ENCODE results near the gene NEXMIF. TPM values are rescaled to one million over a fixed set of nuclear protein-coding genes. Genes with fewer than 3 reads are reported as not detected.
"Not testable (repeated sequence)": the region's sequence is repeated elsewhere in the genome, so short reads cannot be mapped to it uniquely, and the experiment has no call there.

The NEXMIF gene
- total RNA-seq: 0.87 TPM
- long read RNA-seq: 0 reads

DNA sequence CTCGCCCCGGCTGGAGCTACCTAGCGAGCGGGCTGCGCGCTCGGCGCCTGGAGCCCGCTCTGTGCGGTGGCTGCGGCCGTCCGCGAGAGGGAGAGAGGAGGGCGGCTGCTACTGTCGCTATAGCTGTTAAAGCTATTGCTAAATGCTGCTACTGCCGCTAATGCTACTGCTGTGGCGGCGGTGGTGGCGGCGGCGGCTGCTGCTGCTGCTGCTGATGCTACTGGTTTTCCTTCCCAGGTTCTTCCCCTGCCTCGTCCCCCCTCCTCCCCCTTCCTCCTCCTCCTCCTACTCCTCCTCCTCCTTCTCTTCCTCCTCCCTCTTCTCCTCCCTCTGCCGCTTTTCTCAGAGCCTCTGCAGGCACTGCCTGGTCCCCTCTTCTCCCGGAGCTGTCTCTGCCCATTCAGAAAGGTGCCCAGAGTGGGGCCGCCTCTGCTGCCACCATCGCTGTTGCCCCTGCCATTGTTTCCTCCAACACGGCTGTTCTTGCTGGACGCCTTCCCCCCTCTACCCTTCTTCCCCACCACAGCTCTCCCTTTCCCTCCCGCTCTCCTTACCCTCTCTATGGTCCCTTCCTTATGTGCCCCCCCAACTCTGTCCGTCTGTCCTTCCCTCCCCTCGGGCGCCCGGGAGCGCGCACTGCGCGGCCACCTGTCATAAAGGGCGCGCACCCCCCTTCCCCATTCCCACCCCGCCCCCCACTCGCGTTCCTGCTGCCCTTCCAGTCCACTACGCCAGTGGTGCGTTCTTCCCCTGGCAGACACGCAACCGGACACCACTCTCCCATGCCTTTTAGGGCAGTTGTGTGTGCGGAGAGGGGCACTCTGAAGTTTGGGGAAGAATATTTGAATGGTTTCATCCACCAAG is at the start of gene NEXMIF:
NEXMIF (minus strand) TSS at position 228 of the 864 bp plus-strand sequence.
- Histone ChIP-seq H3K4me1 (no peaks in the 10 kb centered on the region), H3K27me3 (no peaks in the 10 kb centered on the region), H3K4me3 (peak within 1 kb of the TSS; percentile 41), H3K36me3 (no peaks in the 10 kb centered on the region), H3K9me3 (no peaks in the 10 kb centered on the region), H3K27ac (no peak within 1 kb of the TSS)
- intact Hi-C loops (cut with DNase I): no loop called here
- DNase-seq (no peak), ATAC-seq (peak; percentile 88)
- TF ChIP-seq, protein P1, sequence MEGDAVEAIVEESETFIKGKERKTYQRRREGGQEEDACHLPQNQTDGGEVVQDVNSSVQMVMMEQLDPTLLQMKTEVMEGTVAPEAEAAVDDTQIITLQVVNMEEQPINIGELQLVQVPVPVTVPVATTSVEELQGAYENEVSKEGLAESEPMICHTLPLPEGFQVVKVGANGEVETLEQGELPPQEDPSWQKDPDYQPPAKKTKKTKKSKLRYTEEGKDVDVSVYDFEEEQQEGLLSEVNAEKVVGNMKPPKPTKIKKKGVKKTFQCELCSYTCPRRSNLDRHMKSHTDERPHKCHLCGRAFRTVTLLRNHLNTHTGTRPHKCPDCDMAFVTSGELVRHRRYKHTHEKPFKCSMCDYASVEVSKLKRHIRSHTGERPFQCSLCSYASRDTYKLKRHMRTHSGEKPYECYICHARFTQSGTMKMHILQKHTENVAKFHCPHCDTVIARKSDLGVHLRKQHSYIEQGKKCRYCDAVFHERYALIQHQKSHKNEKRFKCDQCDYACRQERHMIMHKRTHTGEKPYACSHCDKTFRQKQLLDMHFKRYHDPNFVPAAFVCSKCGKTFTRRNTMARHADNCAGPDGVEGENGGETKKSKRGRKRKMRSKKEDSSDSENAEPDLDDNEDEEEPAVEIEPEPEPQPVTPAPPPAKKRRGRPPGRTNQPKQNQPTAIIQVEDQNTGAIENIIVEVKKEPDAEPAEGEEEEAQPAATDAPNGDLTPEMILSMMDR (IDR thresholded peaks at IDR 0.05): peak; percentile 19

DNA sequence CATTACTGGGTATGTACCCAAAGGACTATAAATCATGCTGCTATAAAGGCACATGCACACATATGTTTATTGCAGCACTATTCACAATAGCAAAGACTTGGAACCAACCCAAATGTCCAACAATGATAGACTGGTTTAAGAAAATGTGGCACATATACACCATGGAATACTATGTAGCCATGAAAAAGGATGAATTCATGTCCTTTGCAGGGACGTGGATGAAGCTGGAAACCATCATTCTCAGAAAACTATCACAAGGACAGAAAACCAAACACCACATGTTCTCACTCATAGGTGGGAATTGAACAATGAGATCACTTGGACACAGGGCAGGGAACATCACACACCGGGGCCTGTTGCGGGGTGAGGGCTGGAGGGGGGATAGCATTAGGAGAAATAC is 36.7 kb upstream of the NEXMIF start:
- H3K4me1 ChIP-seq; ATAC-seq; H3K27me3 ChIP-seq; DNase-seq; H3K36me3 ChIP-seq; H3K4me3 ChIP-seq; H3K27ac ChIP-seq; H3K9me3 ChIP-seq; intact Hi-C loops (cut with DNase I): not testable (repeated sequence)

DNA sequence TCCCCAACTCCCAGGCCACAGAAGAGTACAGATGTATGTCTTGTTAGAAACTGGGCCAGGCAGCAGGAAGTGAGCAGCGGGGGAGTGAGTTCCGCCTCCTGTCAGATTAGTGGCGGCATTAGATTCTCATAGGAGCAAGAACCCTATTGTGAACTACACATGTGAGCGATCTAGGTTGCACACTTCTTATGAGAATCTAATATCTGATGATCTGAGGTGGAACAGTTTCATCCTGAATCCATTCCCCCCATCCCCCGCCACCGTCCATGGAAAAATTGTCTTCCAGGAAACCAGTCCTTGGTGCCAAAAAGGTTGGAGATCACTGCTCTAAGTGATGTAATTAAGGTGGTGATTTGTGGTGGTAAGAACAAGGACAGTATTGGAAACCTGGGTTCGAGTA is 24.5 kb upstream of the NEXMIF start:
- no peak for ATAC-seq
- no peaks in the 10 kb centered on the region for H3K4me1 ChIP-seq
- no peak overlapping the region for H3K27ac ChIP-seq
- no peak for DNase-seq
- H3K36me3 ChIP-seq: no peaks in the 10 kb centered on the region
- H3K4me3 ChIP-seq: no peak overlapping the region
- no peaks in the 10 kb centered on the region for H3K9me3 ChIP-seq
- TF ChIP-seq, protein P1 (IDR thresholded peaks at IDR 0.05): no peak
- H3K27me3 ChIP-seq: no peaks in the 10 kb centered on the region
- intact Hi-C loops (cut with DNase I): no loop called here

DNA sequence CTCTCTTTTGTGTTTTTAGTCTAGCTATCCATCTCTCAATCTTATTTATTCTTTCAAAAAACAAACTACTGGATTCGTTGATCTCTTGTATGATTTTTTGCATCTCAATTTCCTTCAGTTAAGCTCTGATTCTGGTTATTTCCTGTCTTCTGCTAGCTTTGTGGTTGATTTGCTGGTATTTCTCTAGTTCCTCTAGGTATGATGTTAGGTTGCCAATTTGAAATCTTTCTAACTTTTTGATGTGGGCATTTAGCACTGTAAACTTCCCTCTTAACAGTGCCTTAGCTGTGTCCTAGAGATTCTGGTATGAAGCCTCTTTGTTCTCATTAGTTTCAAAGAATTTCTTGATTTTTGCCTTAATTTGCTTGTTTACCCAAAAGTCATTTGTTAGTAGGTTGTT is 15.2 kb upstream of the NEXMIF start:
- Histone ChIP-seq H3K9me3 (no peaks in the 10 kb centered on the region), H3K36me3 (no peaks in the 10 kb centered on the region), H3K27ac (no peak overlapping the region), H3K4me1 (no peaks in the 10 kb centered on the region), H3K4me3 (no peak overlapping the region), H3K27me3 (no peaks in the 10 kb centered on the region)
- no peak for DNase-seq
- intact Hi-C loops (cut with DNase I): no loop called here
- TF ChIP-seq, protein P1 (IDR thresholded peaks at IDR 0.05): no peak
- no peak for ATAC-seq

DNA sequence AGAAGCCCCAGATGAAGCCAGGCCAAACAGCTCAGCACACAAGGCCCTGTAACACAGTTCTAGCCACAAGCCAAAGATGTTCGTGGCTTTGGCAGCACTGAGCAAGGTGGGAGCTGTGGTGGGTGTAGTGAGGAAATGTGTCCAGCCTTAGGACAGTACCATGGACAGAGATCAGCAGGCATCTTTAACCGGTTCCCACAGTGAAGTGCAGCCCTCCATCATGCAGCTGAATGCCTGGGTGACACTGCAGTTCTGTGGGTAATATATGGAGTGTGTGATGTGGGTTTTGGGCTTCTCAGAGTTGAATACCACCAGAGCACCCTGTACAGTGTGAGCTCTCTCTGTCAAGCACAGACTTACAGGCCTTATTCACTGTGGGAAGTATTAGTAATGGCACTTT is 6.0 kb upstream of the NEXMIF start:
- Histone ChIP-seq H3K4me3 (no peak overlapping the region), H3K27ac (no peak overlapping the region), H3K27me3 (no peaks in the 10 kb centered on the region), H3K36me3 (no peaks in the 10 kb centered on the region), H3K4me1 (no peaks in the 10 kb centered on the region), H3K9me3 (no peaks in the 10 kb centered on the region)
- ATAC-seq: no peak
- TF ChIP-seq, protein P1 (IDR thresholded peaks at IDR 0.05): no peak
- DNase-seq: no peak
- intact Hi-C loops (cut with DNase I): no loop called here

DNA sequence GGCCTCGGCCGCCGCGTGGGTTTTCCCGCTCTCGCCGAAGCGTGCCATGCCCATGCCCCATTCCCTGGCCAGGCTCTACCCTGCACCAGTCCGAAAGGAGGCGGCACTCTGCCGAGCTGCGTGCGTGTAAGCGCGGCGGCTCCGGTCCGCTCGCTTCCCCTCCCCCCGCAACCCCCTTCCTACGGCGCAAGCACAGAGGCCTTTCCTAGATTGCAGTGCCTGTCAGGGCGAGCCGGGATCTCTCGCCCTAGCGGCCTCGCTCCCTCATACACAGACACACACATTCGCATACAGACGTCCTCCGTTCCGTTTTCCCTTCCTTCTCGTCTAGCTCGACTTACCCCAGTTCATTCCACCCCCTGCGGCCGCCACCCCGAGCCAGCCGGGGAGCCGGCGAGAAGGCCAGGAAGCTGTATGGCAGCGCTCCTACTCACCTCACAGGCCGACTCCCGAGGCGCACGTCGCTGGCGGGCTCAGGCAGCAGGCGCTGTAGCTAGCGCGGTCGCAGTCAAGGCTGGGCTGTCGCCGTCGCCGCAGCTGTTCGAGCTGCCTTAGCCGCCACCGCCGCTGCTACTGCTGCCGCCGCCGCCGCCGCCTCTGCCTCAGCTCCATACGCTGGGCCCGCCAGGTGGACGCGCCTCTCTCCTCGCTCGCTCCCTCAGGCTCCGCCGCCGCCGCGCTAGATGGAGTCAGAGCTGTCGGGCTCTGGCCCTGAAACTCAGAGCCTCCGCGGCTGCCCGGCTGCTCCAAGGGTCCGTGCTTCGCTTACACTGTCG is 615 bp downstream of the NEXMIF start:
- Histone ChIP-seq H3K27me3 (no peaks in the 10 kb centered on the region), H3K36me3 (no peaks in the 10 kb centered on the region), H3K4me1 (no peaks in the 10 kb centered on the region), H3K9me3 (no peaks in the 10 kb centered on the region), H3K27ac (no peak overlapping the region), H3K4me3 (peak overlapping the region; percentile 41)
- intact Hi-C loops (cut with DNase I): no loop called here
- peak; percentile 85 for ATAC-seq
- peak; percentile 73 for DNase-seq
- TF ChIP-seq, protein P1 (IDR thresholded peaks at IDR 0.05): no peak

All from upper lobe of right lung (tissue), 1 donor.